GM12892 (cell line): Measurements from ENCODE around the gene DDX24.

Experiments used
- POLR2A ChIP-seq: IDR thresholded peaks from 2 replicates; pipeline ENCODE4 v1.6.1; 2011; ENCODE audit warnings: low read depth, low read length, control low read depth
- POLR2AphosphoS5 ChIP-seq: IDR thresholded peaks from 2 replicates; pipeline ENCODE4 v1.6.1; 2011; ENCODE audit warnings: low read depth, low read length, control low read depth
- TAF1 ChIP-seq: IDR thresholded peaks from 2 replicates; pipeline ENCODE4 v1.6.1; 2011; ENCODE audit warnings: low read depth, mild to moderate bottlenecking, control low read depth, low read length, borderline replicate concordance

- TF ChIP-seq POLR2A = no peak
- TF ChIP-seq POLR2AphosphoS5 = no peak
- no peak for TF ChIP-seq TAF1
These were observed 37.8 kb downstream of the DDX24 start for GRCh38 chr14:94043111-94043755.
